Measurements from ENCODE around the gene AOX1.

AOX1 gene

DNA sequence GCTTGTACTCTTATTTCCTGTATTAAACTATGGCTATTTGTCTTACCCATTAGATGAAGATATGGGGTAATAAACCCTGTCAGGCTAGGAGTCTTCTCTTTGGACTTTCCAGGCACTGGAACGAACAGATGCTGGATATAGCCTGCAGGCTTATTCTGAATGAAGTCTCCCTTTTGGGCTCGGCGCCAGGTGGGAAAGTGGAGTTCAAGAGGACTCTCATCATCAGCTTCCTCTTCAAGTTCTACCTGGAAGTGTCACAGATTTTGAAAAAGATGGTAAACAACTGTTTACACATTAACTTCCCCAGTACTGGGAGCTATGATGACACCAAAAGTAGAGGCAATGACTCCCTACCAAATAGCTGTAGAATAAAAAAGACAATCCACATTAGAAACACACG is 27.9 kb downstream of the AOX1 start:
- Histone ChIP-seq H3K4me1 (no peaks in the 10 kb centered on the region), H3K27ac (no peak overlapping the region), H3K4me3 (no peak overlapping the region), H3K36me3 (peaks cover 0 to 15% (median 0%) of the 10 kb centered on the region in 3 donors), H3K9me3 (no peaks in the 10 kb centered on the region), H3K27me3 (no peaks in the 10 kb centered on the region)
- no peak for DNase-seq
- intact Hi-C loops (cut with DNase I; ENCODE audit: low total_unique reads), result no loop called here
- TF ChIP-seq, protein P1, sequence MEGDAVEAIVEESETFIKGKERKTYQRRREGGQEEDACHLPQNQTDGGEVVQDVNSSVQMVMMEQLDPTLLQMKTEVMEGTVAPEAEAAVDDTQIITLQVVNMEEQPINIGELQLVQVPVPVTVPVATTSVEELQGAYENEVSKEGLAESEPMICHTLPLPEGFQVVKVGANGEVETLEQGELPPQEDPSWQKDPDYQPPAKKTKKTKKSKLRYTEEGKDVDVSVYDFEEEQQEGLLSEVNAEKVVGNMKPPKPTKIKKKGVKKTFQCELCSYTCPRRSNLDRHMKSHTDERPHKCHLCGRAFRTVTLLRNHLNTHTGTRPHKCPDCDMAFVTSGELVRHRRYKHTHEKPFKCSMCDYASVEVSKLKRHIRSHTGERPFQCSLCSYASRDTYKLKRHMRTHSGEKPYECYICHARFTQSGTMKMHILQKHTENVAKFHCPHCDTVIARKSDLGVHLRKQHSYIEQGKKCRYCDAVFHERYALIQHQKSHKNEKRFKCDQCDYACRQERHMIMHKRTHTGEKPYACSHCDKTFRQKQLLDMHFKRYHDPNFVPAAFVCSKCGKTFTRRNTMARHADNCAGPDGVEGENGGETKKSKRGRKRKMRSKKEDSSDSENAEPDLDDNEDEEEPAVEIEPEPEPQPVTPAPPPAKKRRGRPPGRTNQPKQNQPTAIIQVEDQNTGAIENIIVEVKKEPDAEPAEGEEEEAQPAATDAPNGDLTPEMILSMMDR (IDR thresholded peaks at IDR 0.05), result no peak

DNA sequence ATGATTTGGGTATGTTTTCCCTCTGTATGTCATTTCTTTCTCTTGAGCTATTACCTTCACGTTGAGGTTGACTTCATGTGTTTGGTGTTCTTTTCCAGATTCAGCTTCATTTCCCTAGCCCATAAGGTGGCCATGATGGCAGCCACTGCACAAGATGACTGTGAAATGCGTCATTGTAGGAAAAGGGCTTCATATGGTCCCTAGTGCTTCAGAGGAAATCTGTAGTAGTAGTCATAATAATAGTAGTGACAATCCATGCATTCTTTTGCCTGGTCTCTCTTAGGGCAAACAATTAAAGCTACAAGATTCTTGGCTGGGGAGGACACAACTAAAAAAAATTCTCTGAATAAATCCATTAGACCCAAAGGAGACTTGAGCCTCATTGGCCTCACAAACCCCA is 28.4 kb downstream of the AOX1 start:
- H3K36me3 ChIP-seq, result peaks cover 0 to 15% (median 0%) of the 10 kb centered on the region in 3 donors
- no peaks in the 10 kb centered on the region for H3K27me3 ChIP-seq
- intact Hi-C loops (cut with DNase I; ENCODE audit: low total_unique reads), result no loop called here
- H3K4me3 ChIP-seq, result no peak overlapping the region
- no peak for DNase-seq
- no peak overlapping the region for H3K27ac ChIP-seq
- H3K9me3 ChIP-seq, result no peaks in the 10 kb centered on the region
- H3K4me1 ChIP-seq, result no peaks in the 10 kb centered on the region
- TF ChIP-seq, protein P1 (IDR thresholded peaks at IDR 0.05), result no peak

DNA sequence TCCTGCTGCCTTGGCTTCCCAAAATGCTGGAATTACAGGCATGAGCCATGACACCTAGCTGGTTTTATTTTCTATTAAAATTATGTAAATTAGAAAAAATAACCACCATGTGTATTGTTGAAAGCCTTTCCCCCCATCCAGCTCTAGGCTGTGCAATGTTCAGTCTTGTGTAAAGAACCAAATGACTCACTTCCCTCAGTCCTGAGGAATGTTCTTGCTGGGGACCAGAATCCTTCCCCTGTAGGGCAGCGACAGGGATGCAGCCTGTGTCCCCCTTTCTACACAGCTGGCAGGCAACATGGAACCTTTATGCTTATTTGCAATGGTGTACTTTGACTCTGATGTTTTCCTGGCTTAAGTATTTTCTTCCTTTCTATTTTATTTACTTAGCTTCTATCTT is 29.4 kb downstream of the AOX1 start:
- Histone ChIP-seq H3K27me3 (no peaks in the 10 kb centered on the region), H3K36me3 (peaks cover 0 to 15% (median 0%) of the 10 kb centered on the region in 3 donors), H3K4me3 (no peak overlapping the region), H3K9me3 (no peaks in the 10 kb centered on the region), H3K27ac (no peak overlapping the region), H3K4me1 (no peaks in the 10 kb centered on the region)
- DNase-seq, result no peak
- TF ChIP-seq, protein P1 (IDR thresholded peaks at IDR 0.05), result no peak
- intact Hi-C loops (cut with DNase I; ENCODE audit: low total_unique reads), result no loop called here

DNA sequence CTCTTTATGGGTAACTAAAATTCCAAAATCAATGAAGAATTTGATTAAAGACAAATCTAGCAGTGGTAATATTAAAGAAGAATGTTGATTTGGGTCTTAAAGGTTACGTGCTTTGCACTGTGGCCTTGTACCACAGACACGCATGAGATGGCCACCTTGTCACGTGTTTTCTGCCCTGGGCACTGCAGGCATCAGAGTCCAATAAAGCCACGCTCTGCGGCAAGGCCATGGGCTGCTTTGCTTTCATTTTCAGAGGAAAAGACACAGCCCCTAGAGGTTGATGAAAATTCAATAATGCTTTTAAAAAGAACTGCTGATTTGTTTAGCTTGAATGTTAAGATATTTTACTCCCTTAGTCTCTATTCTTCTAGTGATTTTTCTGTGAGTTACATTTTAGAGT is 30.4 kb downstream of the AOX1 start:
- intact Hi-C loops (cut with DNase I; ENCODE audit: low total_unique reads), result no loop called here
- DNase-seq, result no peak
- no peak overlapping the region for H3K27ac ChIP-seq

DNA sequence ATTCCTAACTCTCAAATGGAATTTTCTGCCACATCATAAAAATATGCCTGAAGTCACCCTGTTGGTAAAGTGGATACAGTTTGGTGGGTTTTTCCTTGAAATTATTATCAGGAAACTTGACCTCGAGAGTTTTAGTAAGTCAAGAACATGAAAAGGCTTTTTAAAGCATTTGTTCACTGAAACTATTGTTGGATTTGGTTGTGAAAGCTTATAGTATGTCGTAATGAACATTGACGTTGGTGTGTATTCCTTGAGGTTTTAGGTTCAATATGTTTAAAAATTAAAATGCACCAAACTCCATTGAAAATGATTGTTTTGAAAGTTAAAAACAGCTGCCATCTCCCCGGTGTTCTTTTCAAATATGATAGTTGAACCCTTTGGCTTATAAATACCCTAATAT is 30.8 kb downstream of the AOX1 start:
- DNase-seq, result no peak

More for the DNA sequence above, 30.4 kb downstream of the AOX1 start:
- peaks cover 0 to 15% (median 0%) of the 10 kb centered on the region in 3 donors for H3K36me3 ChIP-seq
- no peak overlapping the region for H3K4me3 ChIP-seq
- TF ChIP-seq, protein P1 (IDR thresholded peaks at IDR 0.05), result no peak
- H3K27me3 ChIP-seq, result no peaks in the 10 kb centered on the region
- H3K9me3 ChIP-seq, result no peaks in the 10 kb centered on the region
- H3K4me1 ChIP-seq, result no peaks in the 10 kb centered on the region

More for the DNA sequence above, 30.8 kb downstream of the AOX1 start:
- no peaks in the 10 kb centered on the region for H3K9me3 ChIP-seq
- H3K4me1 ChIP-seq, result no peaks in the 10 kb centered on the region
- TF ChIP-seq, protein P1 (IDR thresholded peaks at IDR 0.05), result no peak
- no peak overlapping the region for H3K4me3 ChIP-seq
- H3K27me3 ChIP-seq, result no peaks in the 10 kb centered on the region
- no peak overlapping the region for H3K27ac ChIP-seq
- H3K36me3 ChIP-seq, result peaks cover 0 to 15% (median 0%) of the 10 kb centered on the region in 3 donors
- intact Hi-C loops (cut with DNase I; ENCODE audit: low total_unique reads), result no loop called here
